Measurements from ENCODE around the gene CCNG1. TPM values are rescaled to one million over a fixed set of nuclear protein-coding genes. Genes with fewer than 3 reads are reported as not detected.
A peak's percentile ranks its signal among the peaks of the same experiment; 100 is the strongest.
"Not testable (repeated sequence)": the region's sequence is repeated elsewhere in the genome, so short reads cannot be mapped to it uniquely, and the experiment has no call there.

The CCNG1 gene
- polyA plus RNA-seq, 6 donors from 2014 or later = 71.2 to 148 (median 94.1) TPM

- Mint-ChIP-seq H3K27ac (peak overlapping the region in 1 of 6 donors; percentile 42), H3K4me1 (peaks cover 0 to 5% (median 3%) of the 10 kb centered on the region in 3 donors), H3K27me3 (no peaks in the 10 kb centered on the region), H3K36me3 (peaks cover 15 to 19% of the 10 kb centered on the region in 2 donors), H3K4me3 (no peak overlapping the region), H3K9me3 (no peaks in the 10 kb centered on the region)
- DNase-seq (no peak), ATAC-seq (ENCODE audit: low read depth in 2 of 2) (no peak)
Observed at GRCh38 chr5:163451489-163451888, 14.1 kb downstream of the CCNG1 start.

GRCh38 chr5:163453705-163454104 lies 16.3 kb downstream of the CCNG1 start:
- no peak for ATAC-seq (ENCODE audit: low read depth in 2 of 2)
- Mint-ChIP-seq H3K36me3 (peaks cover 15 to 19% of the 10 kb centered on the region in 2 donors), H3K4me1 (peaks cover 0 to 9% (median 9%) of the 10 kb centered on the region in 3 donors), H3K27ac (no peak overlapping the region), H3K4me3 (no peak overlapping the region), H3K9me3 (no peaks in the 10 kb centered on the region), H3K27me3 (no peaks in the 10 kb centered on the region)
- DNase-seq = no peak

GRCh38 chr5:163455406-163455805 lies 18.0 kb downstream of the CCNG1 start:
- H3K4me1 Mint-ChIP-seq = peaks cover 14 to 19% (median 17%) of the 10 kb centered on the region in 3 donors
- peak overlapping the region in 1 of 8 donors; percentile 56 for H3K4me3 Mint-ChIP-seq
- H3K27ac Mint-ChIP-seq; DNase-seq; H3K27me3 Mint-ChIP-seq; ATAC-seq (ENCODE audit: low read depth in 2 of 2); H3K9me3 Mint-ChIP-seq: not testable (repeated sequence)
- peaks cover 15 to 19% of the 10 kb centered on the region in 2 donors for H3K36me3 Mint-ChIP-seq

DNA sequence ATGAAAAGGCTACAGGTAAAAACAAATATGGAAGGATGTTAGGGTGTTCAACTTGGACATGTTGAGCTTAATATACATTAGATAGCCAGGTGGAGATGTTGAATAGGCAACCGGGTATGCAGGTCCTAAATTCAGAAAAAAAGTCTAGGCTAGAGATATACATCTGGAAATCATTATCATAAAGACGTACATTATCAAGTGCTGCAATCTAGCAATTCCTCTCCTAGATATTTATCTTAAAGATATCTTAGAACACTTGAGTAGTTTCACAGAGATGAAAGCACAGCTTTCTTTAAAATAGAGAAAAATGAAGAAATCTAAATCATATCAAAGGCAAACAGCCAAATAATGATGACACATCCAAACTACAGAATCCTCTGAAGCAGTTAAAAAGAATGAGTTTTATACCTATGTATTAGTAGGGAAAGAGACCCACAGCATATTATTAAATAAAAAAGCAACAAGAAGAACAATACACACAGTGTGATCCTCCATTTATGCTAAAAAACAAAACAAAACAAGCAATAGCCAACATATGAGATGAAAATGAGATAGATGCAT lies 18.7 kb downstream of the CCNG1 start:
- Mint-ChIP-seq H3K9me3 (no peaks in the 10 kb centered on the region), H3K36me3 (peaks cover 15 to 19% of the 10 kb centered on the region in 2 donors)

GRCh38 chr5:163456840-163457239 lies 19.4 kb downstream of the CCNG1 start:
- H3K36me3 Mint-ChIP-seq = peaks cover 15 to 18% of the 10 kb centered on the region in 2 donors
- ATAC-seq (ENCODE audit: low read depth in 2 of 2) (no peak), DNase-seq (no peak)
- peak overlapping the region in 1 of 8 donors; percentile 41 for H3K4me3 Mint-ChIP-seq
- H3K4me1 Mint-ChIP-seq = peaks cover 19 to 32% (median 24%) of the 10 kb centered on the region in 3 donors
- no peaks in the 10 kb centered on the region for H3K27me3 Mint-ChIP-seq
- no peak overlapping the region for H3K27ac Mint-ChIP-seq
- H3K9me3 Mint-ChIP-seq = no peaks in the 10 kb centered on the region

More for the DNA sequence above, 18.7 kb downstream of the CCNG1 start:
- H3K4me1 Mint-ChIP-seq = peaks cover 14 to 25% (median 22%) of the 10 kb centered on the region in 3 donors
- H3K27ac Mint-ChIP-seq = no peak overlapping the region
- peak overlapping the region in 1 of 8 donors; percentile 36 for H3K4me3 Mint-ChIP-seq
- no peak for ATAC-seq (ENCODE audit: low read depth in 2 of 2)
- no peak for DNase-seq
- no peaks in the 10 kb centered on the region for H3K27me3 Mint-ChIP-seq

DNA sequence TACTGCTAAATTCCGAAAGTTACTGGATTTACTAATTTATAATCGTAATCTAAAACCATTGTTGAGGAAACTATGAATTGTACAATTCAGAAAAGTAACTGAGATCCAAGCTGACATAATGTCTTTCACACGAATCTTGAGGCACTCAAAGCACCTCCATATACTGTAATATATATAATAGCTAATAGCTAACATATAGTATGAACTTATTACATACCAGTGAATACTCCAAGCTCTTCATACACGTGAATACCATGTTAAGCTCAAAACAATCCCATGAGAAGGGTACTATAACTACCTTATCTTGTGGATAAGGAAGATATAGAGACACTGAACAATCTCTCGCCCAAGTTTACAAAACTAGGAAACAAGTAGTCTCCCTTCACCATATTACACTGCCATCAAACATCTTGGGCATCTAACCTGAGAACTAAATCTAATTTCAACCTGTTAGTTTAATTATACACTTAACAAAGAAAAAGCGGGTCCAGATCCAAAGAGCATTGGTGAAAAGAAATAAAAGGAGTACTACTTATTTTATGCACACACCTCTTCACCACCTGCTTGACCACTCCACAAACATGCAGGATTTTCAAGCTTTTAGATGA lies 21.5 kb downstream of the CCNG1 start:
- H3K36me3 Mint-ChIP-seq = peaks cover 14 to 15% of the 10 kb centered on the region in 2 donors
- peaks cover 19 to 32% (median 25%) of the 10 kb centered on the region in 3 donors for H3K4me1 Mint-ChIP-seq
- H3K4me3 Mint-ChIP-seq = peak overlapping the region; percentile 93 to 99 (median 98)
- no peaks in the 10 kb centered on the region for H3K27me3 Mint-ChIP-seq
- no peaks in the 10 kb centered on the region for H3K9me3 Mint-ChIP-seq
- no peak for ATAC-seq (ENCODE audit: low read depth in 2 of 2)
- no peak for DNase-seq
- peak overlapping the region; percentile 97 to 99 (median 99) for H3K27ac Mint-ChIP-seq

DNA sequence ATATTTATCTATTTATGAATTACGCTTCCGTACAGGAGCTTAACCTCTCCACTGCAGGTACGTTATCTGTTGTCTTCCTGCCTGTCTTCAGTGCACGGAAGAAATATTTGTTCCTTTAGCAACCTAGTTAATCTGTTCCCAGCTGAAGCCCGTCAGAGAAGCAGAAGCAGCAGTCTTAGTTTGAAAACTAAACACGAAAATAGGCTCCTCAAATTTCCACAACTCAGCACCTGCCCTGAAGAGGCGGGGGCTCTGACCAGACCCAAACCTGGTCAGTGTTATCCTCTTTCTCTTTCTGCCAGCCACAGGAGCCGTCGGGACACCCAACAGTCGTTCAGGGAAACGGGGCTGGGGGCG lies 22.0 kb downstream of the CCNG1 start:
- no peaks in the 10 kb centered on the region for H3K27me3 Mint-ChIP-seq
- no peak for ATAC-seq (ENCODE audit: low read depth in 2 of 2)
- peak overlapping the region; percentile 97 to 99 (median 99) for H3K27ac Mint-ChIP-seq
- no peak for DNase-seq
- peaks cover 14 to 15% of the 10 kb centered on the region in 2 donors for H3K36me3 Mint-ChIP-seq
- peaks cover 19 to 32% (median 25%) of the 10 kb centered on the region in 3 donors for H3K4me1 Mint-ChIP-seq
- H3K4me3 Mint-ChIP-seq = peak overlapping the region; percentile 93 to 99 (median 98)
- H3K9me3 Mint-ChIP-seq = no peaks in the 10 kb centered on the region

GRCh38 chr5:163459819-163460561 lies 22.6 kb downstream of the CCNG1 start, which contains the start of gene NUDCD2:
Gene NUDCD2, minus strand, starts transcription at chr5:163460102. Its CDS starts 52 bp downstream, at chr5:163460050.
- peak within 1 kb of the TSS; percentile 97 to 99 (median 99) for H3K27ac Mint-ChIP-seq
- H3K4me1 Mint-ChIP-seq = peaks cover 19 to 29% (median 25%) of the 10 kb centered on the region in 3 donors
- DNase-seq (peak; percentile 96), ATAC-seq (ENCODE audit: low read depth in 2 of 2) (peak; percentile 79 to 82)
- H3K9me3 Mint-ChIP-seq = no peaks in the 10 kb centered on the region
- H3K4me3 Mint-ChIP-seq = peak within 1 kb of the TSS; percentile 93 to 99 (median 98)
- H3K36me3 Mint-ChIP-seq = peaks cover 8 to 11% of the 10 kb centered on the region in 2 donors
- no peaks in the 10 kb centered on the region for H3K27me3 Mint-ChIP-seq

DNA sequence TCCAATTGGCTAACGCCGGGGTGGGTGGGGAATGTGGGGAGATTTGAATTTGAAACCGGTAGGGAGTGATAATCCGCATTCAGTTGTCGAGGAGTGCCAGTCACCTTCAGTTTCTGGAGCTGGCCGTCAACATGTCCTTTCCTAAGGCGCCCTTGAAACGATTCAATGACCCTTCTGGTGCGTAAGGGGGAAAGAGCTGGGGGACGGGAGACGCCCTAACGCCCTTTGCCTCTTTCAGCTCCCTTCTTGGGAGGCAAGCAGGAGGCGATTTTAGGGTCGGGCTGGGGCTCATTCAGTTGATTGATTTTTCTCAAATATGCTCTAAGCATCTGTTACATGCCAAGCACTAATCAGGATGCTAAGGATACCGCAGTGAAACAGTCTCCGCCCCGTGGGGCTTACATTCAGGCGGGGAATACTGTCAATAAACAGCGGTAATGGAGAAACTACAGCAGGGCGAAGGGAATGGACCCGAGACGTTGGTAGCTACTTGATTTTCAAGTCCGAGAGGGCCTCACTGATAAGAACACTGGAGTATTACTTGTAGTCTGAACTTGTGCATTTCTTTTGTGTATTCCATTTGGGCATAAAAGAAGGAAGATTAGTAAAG lies 23.3 kb downstream of the CCNG1 start, which contains the start of gene HMMR:
Gene HMMR, plus strand, starts transcription at position 71 of the 610 bp plus-strand sequence. Its CDS starts 61 bp downstream, at position 132.
- H3K27me3 Mint-ChIP-seq = no peaks in the 10 kb centered on the region
- peaks cover 3 to 4% of the 10 kb centered on the region in 2 donors for H3K36me3 Mint-ChIP-seq
- no peak for DNase-seq
- H3K27ac Mint-ChIP-seq = peak within 1 kb of the TSS; percentile 97 to 99 (median 99)
- no peak for ATAC-seq (ENCODE audit: low read depth in 2 of 2)
- no peaks in the 10 kb centered on the region for H3K9me3 Mint-ChIP-seq
- peaks cover 19 to 29% (median 24%) of the 10 kb centered on the region in 3 donors for H3K4me1 Mint-ChIP-seq
- peak within 1 kb of the TSS; percentile 93 to 99 (median 98) for H3K4me3 Mint-ChIP-seq

DNA sequence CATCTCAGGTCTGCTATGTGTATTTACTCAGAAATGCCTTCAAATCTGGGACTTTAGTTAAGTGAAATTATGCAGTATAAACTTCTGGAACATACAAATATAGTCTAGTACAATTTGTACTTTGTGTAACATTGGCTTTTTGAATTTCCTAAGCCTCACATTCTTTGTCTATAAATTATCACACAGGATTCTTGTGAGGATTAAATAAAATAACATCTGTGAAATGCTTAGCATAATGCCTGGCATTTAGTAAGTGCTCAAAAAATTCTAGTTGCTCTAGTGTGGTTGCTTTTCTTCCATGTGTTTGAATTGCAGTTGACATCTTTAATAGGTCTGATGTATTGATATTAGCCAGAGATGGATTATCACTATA lies 25.7 kb downstream of the CCNG1 start:
- H3K4me1 Mint-ChIP-seq = peaks cover 17 to 23% (median 19%) of the 10 kb centered on the region in 3 donors
- no peaks in the 10 kb centered on the region for H3K36me3 Mint-ChIP-seq
- no peaks in the 10 kb centered on the region for H3K9me3 Mint-ChIP-seq
- ATAC-seq (ENCODE audit: low read depth in 2 of 2) (no peak), DNase-seq (no peak)
- peak overlapping the region in 1 of 8 donors; percentile 93 for H3K4me3 Mint-ChIP-seq
- no peak overlapping the region for H3K27ac Mint-ChIP-seq
- H3K27me3 Mint-ChIP-seq = no peaks in the 10 kb centered on the region

DNA sequence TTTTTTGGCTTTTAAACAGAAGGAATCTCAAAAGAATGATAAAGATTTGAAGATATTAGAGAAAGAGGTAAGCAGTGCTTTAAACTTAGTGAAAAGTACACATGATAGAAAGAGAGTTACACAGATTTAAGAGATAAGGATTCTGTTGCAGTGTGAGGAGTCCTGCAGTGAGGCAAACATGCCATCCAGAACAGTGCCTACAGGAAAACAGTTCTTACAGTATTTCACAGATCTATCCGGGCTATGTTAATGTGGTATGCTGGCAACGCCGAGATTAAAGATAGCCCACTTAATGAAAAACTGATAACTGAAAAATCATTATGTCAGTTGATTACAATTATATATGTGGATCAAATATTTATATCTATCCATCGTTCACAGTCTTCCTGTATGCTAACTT lies 30.3 kb downstream of the CCNG1 start:
- no peaks in the 10 kb centered on the region for H3K4me1 Mint-ChIP-seq
- no peaks in the 10 kb centered on the region for H3K27me3 Mint-ChIP-seq
- peak overlapping the region in 1 of 6 donors; percentile 39 for H3K27ac Mint-ChIP-seq
- ATAC-seq (ENCODE audit: low read depth in 2 of 2) (no peak), DNase-seq (no peak)
- no peaks in the 10 kb centered on the region for H3K9me3 Mint-ChIP-seq
- H3K4me3 Mint-ChIP-seq = no peak overlapping the region
- no peaks in the 10 kb centered on the region for H3K36me3 Mint-ChIP-seq

- H3K27ac Mint-ChIP-seq = no peak overlapping the region
- H3K4me3 Mint-ChIP-seq = no peak overlapping the region
- DNase-seq (peak; percentile 6), ATAC-seq (ENCODE audit: low read depth in 2 of 2) (peak; percentile 45 to 76)
- H3K9me3 Mint-ChIP-seq = peaks cover 0 to 3% (median 0%) of the 10 kb centered on the region in 7 donors
- no peaks in the 10 kb centered on the region for H3K36me3 Mint-ChIP-seq
- H3K4me1 Mint-ChIP-seq = no peaks in the 10 kb centered on the region
- no peaks in the 10 kb centered on the region for H3K27me3 Mint-ChIP-seq
Observed at GRCh38 chr5:163473635-163474243, 36.3 kb downstream of the CCNG1 start.

DNA sequence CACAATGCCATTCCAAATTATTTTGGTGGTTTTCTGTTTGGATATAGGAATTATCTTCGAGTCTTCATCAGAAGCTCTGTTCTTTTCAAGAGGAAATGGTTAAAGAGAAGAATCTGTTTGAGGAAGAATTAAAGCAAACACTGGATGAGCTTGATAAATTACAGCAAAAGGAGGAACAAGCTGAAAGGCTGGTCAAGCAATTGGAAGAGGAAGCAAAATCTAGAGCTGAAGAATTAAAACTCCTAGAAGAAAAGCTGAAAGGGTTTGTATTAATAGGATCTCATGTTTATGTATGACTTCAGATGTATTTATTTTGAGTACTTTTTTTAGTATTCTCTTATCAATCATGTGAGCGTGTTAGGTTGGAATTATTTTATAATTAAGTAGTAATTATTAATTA lies 38.0 kb downstream of the CCNG1 start:
- ATAC-seq (ENCODE audit: low read depth in 2 of 2) (no peak), DNase-seq (no peak)
- H3K9me3 Mint-ChIP-seq = peaks cover 0 to 3% (median 0%) of the 10 kb centered on the region in 7 donors
- no peaks in the 10 kb centered on the region for H3K4me1 Mint-ChIP-seq
- no peak overlapping the region for H3K4me3 Mint-ChIP-seq
- no peak overlapping the region for H3K27ac Mint-ChIP-seq
- H3K36me3 Mint-ChIP-seq = no peaks in the 10 kb centered on the region
- H3K27me3 Mint-ChIP-seq = no peaks in the 10 kb centered on the region

Measured in naive B cell (primary cell).